ENCODE measurements around the gene LBP. TPM values are rescaled to one million over a fixed set of nuclear protein-coding genes. Genes with fewer than 3 reads are reported as not detected.

Gene LBP
- total RNA-seq, 2 donors from 2014 or later = 0.54 to 1.7 TPM

DNA sequence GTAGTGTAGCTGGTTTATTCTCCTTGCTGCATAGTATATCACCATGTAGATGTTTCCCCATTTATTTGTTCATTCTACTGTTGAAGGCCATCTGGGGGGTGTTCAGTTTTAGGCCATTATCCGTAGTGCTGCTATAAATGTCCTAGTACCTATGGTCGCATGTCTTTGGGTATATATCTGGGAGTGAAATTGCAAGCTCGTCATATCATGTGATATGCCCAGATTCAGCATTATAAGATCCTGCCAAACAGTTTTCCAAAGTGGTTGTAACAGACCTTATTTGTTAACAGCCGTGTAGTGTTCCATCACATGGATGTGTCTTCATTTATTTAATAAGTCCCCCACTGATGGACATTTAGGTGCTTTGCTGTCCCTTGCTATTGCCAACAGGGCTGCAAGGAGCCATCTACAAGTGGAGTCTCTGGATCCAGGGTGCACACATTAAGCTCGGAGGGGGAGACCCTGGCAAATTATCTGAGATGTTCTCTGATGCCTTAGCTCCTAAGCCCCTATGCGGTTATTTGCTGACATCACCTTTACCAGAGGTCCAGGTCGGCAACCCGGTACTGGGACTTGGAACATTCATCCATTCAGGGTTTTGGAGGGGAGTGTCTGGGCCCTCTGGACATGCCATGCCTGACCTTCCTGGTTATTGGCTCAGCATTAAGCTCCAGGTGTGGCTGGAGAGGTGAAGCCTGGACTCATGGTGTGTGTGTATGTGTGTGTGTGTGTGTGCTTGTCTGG is 16.9 kb downstream of the LBP start:
- Histone ChIP-seq H3K4me3 (no peak overlapping the region), H3K9me3 (no peaks in the 10 kb centered on the region), H3K27ac (no peak overlapping the region), H3K27me3 (replicated peaks; ENCODE audit: insufficient read depth) (no peaks in the 10 kb centered on the region), H3K36me3 (no peaks in the 10 kb centered on the region), H3K4me1 (ENCODE audit: control insufficient read depth in 1 of 2, low read depth in 2 of 2) (no peaks in the 10 kb centered on the region)
- no peak for DNase-seq (ENCODE audit: low spot score)
- ATAC-seq (ENCODE audit: insufficient number of reproducible peaks, low FRiP score, low read depth) = no peak
- TF ChIP-seq, protein P1, sequence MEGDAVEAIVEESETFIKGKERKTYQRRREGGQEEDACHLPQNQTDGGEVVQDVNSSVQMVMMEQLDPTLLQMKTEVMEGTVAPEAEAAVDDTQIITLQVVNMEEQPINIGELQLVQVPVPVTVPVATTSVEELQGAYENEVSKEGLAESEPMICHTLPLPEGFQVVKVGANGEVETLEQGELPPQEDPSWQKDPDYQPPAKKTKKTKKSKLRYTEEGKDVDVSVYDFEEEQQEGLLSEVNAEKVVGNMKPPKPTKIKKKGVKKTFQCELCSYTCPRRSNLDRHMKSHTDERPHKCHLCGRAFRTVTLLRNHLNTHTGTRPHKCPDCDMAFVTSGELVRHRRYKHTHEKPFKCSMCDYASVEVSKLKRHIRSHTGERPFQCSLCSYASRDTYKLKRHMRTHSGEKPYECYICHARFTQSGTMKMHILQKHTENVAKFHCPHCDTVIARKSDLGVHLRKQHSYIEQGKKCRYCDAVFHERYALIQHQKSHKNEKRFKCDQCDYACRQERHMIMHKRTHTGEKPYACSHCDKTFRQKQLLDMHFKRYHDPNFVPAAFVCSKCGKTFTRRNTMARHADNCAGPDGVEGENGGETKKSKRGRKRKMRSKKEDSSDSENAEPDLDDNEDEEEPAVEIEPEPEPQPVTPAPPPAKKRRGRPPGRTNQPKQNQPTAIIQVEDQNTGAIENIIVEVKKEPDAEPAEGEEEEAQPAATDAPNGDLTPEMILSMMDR (IDR thresholded peaks at IDR 0.05) = no peak

DNA sequence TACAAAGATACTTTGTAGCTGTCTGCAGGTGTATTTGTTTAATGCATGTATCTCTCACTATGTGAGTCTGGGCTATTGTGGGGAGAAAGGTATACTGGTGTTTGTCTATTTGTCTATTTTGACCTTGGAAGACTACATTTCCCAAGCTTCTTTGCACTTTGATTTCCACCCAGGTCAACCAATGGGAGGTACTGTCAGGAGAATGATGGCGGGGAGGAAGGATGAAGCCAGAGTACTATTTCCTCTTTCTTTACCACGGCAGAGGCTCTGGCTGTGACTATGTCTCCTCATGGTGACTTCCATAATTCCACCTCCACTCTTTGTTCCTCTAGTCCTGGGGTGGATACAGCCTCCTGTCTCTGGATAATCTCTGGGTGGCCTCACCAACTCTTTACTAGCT is 23.1 kb downstream of the LBP start:
- DNase-seq (ENCODE audit: low spot score) = no peak
- H3K27ac ChIP-seq = no peak overlapping the region
- TF ChIP-seq, protein P1 (IDR thresholded peaks at IDR 0.05) = no peak
- no peaks in the 10 kb centered on the region for H3K9me3 ChIP-seq
- H3K27me3 ChIP-seq (replicated peaks; ENCODE audit: insufficient read depth) = no peaks in the 10 kb centered on the region
- no peaks in the 10 kb centered on the region for H3K4me1 ChIP-seq (ENCODE audit: control insufficient read depth in 1 of 2, low read depth in 2 of 2)
- H3K36me3 ChIP-seq = no peaks in the 10 kb centered on the region
- no peak overlapping the region for H3K4me3 ChIP-seq
- ATAC-seq (ENCODE audit: insufficient number of reproducible peaks, low FRiP score, low read depth) = no peak

DNA sequence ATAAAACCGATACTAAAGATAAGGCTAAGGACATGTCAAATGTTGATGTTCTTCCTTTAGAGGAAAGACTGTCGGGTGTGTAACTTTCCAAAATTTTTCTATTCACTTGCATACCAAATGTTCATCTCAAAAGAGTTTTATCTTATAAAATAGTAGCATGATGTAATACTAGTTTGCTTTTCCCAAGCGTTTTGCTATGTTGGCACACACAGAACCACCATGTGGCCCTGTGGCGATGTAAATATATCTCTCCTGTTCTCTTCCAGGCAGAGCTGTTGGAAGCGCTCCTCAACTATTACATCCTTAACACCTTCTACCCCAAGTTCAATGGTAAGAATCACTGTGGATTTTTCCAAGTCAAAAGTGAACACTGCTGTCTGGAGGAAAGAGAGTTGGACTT is 26.5 kb downstream of the LBP start:
- Histone ChIP-seq H3K27me3 (replicated peaks; ENCODE audit: insufficient read depth) (no peaks in the 10 kb centered on the region), H3K27ac (peak overlapping the region; percentile 25 to 30), H3K36me3 (no peaks in the 10 kb centered on the region), H3K4me1 (ENCODE audit: control insufficient read depth in 1 of 2, low read depth in 2 of 2) (no peaks in the 10 kb centered on the region), H3K4me3 (no peak overlapping the region), H3K9me3 (no peaks in the 10 kb centered on the region)
- DNase-seq (ENCODE audit: low spot score) = no peak
- TF ChIP-seq, protein P1 (IDR thresholded peaks at IDR 0.05) = no peak
- no peak for ATAC-seq (ENCODE audit: insufficient number of reproducible peaks, low FRiP score, low read depth)

DNA sequence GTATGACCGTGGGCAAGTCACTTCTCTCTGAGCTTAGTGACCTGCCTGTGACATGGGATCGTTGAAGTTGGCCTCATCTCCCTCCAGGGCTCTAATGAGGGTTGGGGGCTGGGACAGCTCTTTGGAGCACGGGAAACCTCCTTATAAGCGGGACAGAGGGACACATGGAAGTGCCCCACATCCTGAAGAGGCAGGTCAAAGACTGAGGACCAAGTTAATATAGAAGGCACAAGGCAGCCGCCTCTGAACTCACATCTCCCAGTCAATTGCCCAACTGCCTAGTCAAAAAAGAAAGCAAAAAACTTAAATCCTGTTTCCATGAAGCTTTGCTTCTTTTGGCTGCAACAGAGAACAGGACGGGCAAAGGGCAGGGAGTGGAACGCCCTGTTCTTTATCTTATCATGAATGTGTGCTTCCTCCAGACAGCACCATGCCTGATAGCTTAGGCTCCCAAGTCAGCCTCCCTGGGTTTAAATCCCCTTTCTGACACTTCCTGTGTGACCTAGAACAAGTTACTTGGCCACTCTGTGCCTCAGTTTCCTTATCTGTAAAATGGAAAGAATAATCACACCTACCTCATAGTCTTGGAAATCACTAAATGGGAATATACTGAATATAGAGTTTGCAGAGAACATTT is 27.1 kb downstream of the LBP start:
- TF ChIP-seq, protein P1 (IDR thresholded peaks at IDR 0.05) = no peak

DNA sequence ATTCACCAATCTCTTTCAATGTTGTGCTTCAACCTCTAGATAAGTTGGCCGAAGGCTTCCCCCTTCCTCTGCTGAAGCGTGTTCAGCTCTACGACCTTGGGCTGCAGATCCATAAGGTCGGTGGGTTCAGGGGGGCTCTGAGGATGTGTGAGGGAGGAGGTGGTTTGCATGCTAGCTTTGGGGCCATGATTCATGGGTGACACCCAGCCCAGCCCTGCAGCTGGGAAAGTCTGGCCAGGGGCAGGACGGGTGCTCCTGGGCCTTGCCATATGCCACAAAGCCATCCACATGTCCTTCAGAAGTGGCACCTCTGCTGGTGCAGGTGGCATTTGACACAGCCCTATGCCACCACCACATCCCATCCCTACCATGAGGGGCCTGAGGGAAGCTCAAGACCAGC is 27.6 kb downstream of the LBP start:
- Histone ChIP-seq H3K4me1 (ENCODE audit: control insufficient read depth in 1 of 2, low read depth in 2 of 2) (no peaks in the 10 kb centered on the region), H3K9me3 (no peaks in the 10 kb centered on the region), H3K27me3 (replicated peaks; ENCODE audit: insufficient read depth) (no peaks in the 10 kb centered on the region), H3K27ac (no peak overlapping the region), H3K4me3 (no peak overlapping the region), H3K36me3 (no peaks in the 10 kb centered on the region)
- TF ChIP-seq, protein P1 (IDR thresholded peaks at IDR 0.05) = no peak
- ATAC-seq (ENCODE audit: insufficient number of reproducible peaks, low FRiP score, low read depth) (no peak), DNase-seq (ENCODE audit: low spot score) (no peak)

More for the DNA sequence above, 27.1 kb downstream of the LBP start:
- ATAC-seq (ENCODE audit: insufficient number of reproducible peaks, low FRiP score, low read depth) = no peak
- no peaks in the 10 kb centered on the region for H3K27me3 ChIP-seq (replicated peaks; ENCODE audit: insufficient read depth)
- H3K9me3 ChIP-seq = no peaks in the 10 kb centered on the region
- no peaks in the 10 kb centered on the region for H3K36me3 ChIP-seq
- DNase-seq (ENCODE audit: low spot score) = no peak
- peak overlapping the region; percentile 25 to 30 for H3K27ac ChIP-seq
- no peak overlapping the region for H3K4me3 ChIP-seq
- H3K4me1 ChIP-seq (ENCODE audit: control insufficient read depth in 1 of 2, low read depth in 2 of 2) = no peaks in the 10 kb centered on the region
